GM21528 (cell line): ENCODE data around the gene DCLRE1A.

Source experiments
- ATAC-seq: cut with Tn5 transposase; IDR thresholded peaks from one replicate; pipeline ENCODE4 v1.9.1; 2021; ENCODE audit warnings: mild to moderate bottlenecking, moderate library complexity; ENCODE audit not compliant: unreplicated experiment, low FRiP score

Gene DCLRE1A

DNA sequence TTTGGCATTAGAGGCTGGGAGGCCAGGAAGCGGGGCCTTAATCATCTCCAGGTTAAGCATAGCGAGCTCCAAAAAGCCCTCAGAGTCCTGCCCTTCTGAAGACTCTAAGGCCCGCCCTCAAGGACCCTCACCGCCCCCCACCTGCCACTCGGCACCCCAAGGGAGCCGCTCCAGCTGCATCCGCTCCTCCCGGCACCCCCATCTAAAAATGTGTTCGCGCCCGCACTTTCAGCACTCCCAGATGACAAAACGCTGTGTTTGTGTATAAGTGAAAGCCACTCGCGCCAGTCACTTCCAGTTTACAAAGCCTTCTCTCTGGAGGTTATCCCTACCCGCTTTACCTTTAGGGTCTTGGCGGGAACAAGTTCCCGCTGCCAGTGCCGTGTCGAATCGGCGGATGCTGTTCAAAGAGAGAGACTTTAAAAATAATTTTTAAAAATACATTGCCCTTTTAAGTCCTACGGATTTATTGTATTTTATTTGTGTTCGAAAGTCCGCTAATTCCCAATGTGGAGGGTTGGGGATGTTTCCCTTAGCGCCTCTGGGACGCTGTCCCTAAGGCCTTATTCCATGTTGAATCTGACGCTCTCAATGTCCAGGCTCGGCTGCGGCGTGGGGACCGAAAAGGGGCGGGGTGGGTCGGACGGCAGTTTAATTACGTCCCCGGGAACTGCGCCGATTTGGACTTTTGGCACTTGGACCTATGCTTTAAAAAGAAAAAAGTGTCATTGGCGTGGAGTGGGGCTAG lies at the start of gene DCLRE1A, which contains the start of gene NHLRC2:
Gene DCLRE1A (minus strand): TSS at position 70 of the 748 bp plus-strand sequence. CDS start 900 bp downstream, outside the sequence.
Gene NHLRC2 (plus strand): TSS at position 649 of the 748 bp plus-strand sequence. CDS start 212 bp downstream, outside the sequence.
- peak; percentile 53 for ATAC-seq

DNA sequence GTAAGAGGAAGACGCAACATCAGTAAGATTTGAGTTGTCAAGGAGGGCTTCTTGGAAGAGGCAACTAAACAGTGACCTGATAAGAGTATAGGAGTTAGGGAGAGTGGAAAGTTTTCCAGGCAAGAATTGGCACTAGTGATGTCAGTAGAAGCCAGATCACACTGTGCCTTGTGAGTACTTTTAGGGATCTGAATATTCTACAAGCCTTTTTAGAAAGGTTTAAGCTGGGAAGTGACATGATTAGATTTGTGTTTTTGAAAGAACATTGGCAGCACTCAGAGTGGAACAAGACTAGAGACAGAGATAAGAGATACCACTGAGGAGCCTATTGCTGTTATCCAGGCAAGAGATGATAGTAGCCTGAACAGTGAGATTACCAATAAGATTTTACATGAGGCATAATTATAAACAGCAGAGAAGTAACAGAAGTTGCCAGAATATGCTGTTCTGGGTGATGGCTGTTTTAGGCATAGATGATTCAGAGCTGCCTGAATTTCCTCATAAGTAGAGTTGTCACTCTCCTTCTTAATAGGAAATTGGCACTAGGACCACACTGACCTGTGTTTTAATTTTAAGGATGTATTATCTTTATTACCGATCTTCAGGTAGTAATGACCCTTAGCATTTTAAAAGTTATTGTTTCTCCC lies 46.2 kb upstream of the DCLRE1A start:
- no peak for ATAC-seq

DNA sequence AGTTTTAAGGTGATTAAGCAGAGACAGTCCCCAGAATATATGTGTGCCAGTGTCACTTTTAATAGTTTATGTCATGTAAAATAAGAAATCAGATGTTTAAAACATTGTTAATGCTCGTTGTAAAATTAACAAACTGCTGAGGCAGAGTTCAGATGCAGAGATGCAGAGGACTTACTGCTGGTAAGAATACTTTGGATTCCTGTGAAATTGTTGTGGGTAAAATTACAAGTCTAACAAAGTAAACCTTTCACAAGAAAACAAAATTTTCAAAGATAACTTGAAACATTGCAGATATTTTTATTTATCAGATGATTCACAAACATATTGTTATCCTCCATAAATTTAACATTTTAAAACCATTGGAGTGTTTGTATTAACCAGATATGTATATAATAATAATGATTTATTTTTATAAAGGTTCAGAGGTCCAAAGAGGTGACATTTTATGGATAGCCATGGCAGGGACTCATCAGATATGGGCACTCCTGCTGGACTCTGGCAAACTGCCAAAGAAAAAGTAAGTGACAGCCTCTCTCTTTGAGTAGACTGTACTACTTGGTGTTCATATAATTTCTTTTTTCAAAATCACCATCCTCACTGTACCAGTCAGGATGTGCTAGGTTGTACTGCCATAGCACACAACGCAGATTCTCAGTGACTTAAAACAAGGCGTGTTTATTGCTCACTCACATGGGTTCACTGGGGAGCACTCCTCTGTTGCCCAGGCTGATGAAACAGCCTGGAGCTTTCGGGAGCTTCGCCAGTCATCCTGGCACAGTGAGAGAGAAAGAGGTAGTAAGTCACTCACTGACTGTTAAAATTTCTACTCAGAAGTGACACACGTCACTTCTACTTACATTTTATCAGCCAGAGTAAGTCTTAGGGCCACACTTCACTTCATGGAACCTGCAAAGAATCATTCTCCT lies 44.1 kb upstream of the DCLRE1A start:
- ATAC-seq = no peak

DNA sequence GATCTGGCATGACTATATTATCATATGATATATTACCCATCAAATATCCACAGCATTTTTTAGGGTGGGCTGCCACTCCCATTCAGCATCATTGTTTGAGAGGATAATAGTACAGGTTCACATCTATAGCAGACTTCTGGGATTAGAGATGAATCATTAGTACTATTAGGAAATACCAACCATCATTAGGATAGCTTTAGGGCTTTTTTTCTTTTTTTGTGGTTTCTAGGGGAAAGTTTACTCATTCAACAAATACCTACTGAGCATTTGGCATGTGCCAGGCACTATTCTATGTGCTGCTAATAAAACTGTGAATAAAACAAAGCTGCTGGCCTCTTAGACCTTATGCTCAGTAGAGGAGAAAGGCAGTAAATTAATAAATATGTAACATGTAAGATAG lies 41.1 kb upstream of the DCLRE1A start:
- ATAC-seq = no peak

DNA sequence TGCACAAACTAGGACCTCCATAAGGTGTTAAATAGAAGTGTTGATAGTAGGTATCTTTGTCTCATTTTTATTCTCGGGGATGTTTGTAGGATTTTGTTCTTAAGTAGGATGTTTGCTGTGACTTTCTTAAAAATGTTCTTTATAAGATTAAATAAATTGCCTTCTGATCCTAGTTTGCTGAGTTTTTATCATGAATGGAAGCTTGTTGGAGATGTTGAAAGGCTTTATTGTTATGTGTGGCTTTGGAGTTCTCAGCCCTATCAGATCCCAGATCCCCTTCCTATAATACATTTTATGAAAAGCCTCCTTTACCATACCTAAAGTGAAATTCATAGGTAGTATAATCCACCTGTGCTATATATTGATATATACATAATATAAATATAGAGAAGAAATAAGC lies 40.7 kb upstream of the DCLRE1A start:
- no peak for ATAC-seq

DNA sequence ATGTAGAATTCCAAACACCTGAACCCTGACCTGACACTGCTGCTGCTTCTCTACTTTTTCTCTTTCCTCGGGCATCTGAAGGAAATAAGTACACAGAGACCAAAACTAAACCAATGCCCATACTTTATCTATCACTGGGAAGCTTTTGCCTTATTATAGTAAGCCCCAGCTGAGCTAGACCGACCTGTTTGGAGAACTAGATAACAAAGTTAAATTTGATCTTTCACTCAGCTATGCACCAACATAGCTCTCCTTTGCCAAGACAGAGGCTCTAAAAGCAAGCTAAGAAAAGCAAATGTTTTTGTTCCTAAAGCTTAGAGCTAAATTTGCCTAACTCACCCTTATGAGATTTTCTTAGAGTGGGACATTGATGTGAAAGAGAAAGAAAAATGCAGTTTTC lies 39.7 kb upstream of the DCLRE1A start:
- no peak for ATAC-seq

DNA sequence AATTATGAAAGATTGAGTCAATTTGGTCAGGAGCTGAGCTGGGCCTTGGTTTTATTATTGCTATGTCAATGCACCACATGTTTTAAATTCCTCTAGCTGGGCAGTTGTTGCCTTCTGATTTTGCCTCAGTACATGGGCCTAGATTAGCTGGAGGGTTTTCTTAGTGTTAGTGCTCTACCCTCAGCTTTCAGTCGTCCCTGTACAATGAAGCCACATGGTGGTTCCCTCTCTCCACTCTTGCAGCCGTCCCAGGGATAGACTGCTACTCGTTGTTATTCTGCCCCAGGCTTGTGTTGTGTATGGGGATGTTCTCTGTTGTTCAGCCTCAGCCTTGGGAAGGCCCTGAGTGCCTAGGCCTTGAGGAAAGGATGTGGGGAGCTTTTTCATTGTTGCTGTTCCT lies 37.6 kb upstream of the DCLRE1A start:
- ATAC-seq = no peak

DNA sequence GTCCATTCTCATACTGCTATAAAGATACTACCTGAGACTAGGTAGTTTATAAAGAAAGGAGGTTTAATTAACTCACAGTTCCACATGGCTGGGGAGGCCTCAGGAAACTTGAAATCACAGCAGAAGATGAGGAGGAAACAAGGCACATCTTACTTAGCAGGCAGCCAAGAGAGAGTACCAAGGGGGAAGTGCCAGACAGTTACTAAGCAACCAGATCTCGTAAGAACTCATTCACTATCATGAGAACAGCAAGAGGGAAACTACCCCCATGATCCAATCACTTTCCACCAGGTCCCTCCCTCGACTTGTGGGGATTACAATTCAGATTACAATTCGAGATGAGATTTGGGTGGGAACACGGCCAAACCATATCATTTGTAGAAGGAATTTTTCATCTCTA lies 36.9 kb upstream of the DCLRE1A start:
- no peak for ATAC-seq

DNA sequence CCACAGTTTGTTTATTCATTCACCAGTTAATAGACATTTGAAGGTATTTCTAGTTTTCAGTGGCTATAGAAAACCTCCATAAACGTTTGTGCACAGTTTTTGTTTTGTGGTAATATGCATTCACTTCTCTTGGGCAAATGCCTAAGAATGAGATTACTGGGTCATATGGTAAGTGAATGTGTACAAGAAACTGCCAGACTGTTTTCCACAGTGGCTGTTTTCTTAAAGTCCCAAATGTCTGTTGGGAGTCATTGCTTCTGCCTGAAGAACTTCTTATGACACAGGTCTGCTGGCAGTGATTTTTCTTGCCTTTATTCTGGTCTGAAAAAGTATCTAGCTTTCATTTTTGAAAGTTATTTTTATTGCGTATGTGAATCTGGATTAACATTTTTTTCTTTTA lies 36.0 kb upstream of the DCLRE1A start:
- no peak for ATAC-seq

DNA sequence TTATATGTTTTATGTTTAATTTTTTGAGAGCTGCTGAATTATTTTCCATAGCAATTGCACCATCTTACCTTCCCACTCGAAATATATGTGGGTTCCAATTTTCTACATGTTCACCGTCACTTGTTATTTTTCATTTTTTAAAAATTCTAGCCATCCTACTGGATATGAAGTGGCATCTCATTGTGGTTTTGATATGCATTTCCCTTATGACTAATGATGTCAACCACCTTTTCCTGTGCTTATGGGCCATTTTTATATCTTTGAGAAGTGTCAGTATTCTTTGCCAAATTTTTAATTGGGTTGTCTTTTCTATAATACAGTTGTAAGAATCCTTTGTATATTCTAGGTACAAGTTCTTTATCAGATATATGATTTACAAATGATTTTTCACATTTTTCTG lies 28.4 kb upstream of the DCLRE1A start:
- no peak for ATAC-seq

DNA sequence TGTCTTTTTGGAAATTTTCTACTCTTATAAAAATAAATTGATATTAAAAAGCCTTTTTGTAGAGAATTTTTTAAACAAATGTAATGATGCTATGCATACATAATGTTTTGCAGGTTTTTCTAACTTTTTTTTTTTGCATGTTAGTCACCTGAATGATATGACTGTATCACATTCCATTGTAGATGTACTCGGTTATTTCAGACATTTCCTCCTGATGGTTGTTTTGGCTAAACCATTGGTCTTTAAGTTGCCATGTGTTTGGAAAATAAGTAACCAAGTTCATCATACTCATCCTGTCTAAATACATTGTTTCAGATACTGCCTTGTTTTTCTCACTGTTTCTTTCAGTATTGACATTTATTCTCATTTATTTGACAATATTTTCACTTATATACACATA lies 26.4 kb upstream of the DCLRE1A start:
- ATAC-seq = no peak

DNA sequence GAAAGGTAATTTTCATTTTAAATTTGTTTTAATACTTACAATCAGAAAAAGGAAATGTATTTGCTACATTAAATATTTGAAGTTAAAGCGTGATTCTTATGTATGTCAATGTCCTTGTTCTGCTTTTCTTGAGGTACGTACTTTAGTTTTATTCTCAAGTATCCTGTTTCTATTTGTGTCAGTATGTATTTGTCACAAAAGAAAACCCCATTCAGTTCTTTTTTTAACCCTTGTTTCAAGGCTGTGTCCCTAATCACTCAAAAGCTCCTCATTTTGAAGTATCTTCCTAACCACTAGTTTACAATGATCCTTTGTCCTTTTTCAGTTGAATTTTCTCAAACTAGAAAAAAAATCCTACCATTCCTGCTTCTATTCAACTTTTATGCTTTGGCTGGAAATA lies 25.8 kb upstream of the DCLRE1A start:
- ATAC-seq = peak; percentile 82

DNA sequence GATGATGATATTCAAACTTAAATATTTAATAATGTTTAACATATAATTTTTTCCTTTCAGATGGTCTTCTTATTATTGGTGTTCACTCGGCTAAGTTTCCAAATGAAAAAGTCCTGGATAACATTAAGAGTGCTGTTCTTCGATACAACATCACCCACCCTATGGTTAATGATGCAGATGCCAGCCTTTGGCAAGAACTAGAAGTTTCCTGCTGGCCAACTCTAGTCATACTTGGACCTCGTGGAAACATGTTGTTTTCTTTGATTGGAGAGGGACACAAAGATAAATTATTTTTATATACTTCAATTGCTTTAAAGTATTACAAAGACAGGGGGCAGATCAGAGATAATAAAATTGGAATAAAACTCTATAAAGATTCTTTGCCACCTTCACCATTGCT lies 22.6 kb upstream of the DCLRE1A start:
- ATAC-seq = no peak

DNA sequence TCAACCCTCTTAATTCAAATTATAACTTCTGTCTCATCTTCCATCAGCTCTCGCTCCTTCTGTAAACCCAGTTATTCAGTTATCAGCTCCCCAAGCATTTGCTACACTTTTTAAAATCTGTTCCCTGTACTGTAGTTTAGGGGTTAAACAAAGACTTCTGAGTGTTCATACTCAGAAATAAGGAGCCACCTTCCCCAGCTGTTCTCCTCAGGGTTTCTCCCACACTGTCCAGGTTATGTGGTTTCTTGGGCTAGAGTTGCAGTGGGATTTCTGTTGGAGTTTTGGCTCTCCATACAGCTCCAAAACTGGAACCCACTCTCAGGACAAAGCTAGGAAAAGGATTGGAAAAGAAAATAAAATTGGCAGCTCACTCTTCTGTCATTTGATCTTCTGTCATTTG lies 21.3 kb upstream of the DCLRE1A start:
- no peak for ATAC-seq

DNA sequence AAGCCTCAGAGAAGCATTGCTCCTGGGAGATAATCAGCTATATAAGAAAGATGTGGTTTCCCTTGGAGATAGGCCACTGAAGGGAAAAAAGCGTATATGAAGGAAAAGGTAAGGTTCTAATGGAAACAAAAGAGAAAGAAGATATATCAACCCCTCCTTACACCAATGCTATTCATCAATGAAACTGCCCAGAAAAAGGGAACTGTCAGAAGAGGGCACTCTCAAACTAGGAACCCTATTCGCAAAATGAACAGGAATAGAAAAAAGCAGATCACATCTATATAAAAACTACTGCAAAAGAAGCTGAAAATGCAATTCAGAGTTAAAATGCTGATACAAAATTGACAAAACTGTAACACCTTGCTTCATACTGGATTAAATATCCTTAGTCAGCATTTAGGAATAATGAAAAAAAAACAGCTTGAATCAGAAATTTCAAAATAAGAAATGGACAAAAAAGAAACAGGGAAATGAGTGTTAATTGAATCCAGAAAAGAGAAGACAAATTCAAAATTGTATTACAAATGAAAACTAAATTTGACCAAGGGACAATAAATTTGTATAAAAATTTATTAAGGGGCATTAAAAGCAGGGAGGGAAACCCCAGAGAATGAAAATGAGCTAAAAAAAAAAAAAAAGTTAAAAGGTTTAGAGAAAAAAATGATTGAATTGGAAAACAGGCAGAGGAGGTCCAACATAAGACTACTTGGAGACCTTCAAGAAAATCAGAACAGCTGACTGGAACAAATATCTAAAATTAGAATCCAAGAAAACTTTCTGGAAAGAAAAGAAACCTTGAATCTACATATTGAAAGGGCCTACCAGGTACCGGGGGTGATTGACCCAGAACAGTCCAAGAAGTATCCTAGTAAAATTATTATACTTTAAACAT lies 18.5 kb upstream of the DCLRE1A start:
- no peak for ATAC-seq

DNA sequence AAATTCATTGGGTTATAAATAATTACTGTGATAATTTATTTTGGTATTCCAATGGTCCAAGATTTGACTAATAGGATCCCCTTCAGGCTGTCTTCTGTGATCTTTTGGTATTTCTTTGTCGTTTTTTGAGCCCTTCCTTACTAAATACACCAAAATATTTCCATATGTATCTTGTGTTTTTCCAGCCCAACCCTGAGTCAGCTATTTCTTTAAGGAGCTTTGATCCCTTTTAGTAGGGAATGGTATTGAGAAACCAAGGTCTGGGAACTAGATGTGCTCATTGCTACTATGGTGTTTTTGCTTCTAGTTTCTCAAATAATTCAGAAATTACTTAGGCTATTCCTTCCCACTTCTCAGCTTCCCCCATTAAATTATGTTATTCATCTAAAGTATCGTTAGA lies 15.9 kb upstream of the DCLRE1A start:
- ATAC-seq = no peak

DNA sequence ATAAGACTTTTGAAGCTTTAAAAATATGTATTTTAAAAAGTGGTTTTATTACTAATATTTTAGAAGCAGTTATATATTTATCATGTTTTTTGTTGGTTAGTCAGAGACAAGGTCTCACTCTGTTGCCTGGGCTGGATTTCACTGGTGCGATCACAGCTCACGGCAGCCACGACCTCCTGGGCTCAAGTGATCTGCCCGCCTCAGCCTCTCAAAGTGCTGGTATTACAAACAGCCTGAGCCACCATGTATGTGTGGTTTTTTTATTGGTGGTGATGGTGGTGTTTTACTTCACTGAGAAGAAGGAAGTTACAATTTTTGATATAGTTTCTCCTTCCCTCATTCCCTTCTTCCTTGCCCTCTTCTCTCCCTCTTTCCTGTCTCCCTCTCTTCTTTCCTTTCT lies 14.0 kb upstream of the DCLRE1A start:
- no peak for ATAC-seq

DNA sequence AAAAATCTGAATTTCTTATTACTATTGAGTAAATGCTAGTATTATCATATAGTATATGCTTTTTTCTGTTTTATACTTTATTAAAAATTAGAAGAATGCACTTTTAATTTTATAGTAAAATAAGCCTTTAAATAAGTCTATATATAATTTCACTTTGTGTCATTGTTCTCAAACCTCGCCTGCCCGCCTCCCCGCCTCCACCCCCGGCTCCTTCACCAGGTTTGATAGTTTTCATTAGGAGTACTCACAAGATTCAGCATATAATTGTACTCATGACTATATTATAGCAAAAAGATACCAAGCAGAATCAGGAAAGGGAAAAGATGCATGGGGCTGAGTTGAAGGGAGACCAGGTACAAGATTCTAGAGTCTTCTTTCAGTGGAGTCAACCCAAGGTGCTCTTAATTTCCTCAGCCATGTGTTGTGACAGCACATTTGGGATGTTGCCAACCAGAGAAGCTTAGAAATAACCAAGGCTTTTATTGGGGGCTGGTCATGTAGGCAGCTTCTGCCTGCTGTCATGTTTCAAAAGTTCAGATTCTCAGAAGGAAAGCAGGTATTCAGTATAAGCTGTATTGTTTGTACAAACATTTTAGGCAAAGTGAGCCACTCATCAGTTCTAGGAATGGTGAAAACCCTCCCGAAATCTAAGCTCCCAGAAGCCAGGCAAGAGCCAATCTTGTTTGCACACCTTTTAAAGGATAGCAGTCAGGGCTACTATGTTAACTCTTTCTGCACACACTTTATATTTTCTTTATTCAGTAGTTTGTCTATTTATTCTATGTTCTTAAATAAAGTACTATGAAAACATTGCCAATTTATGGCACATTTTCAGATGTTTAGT lies 12.9 kb upstream of the DCLRE1A start:
- ATAC-seq = no peak

DNA sequence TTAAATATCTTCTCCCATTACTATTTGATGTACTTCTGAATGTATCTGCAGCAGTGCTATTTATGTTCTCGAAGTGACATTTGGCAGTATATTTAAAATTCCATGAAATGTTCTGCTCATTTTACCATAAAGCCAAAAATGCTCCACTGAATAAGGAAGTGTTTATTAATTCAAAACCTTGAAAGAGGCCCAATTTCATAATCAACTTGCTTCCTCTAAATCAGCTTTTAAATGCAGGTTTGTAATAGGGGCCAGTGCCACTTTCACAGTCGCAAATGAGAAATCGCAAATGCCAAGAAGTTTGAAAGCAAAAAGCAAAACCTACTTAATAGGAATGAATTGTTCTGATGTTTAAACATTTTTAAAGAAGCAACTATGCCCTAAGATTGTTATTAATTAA lies 12.0 kb upstream of the DCLRE1A start:
- ATAC-seq = no peak
